Gastroesophageal sphincter (tissue), 4 donors: ENCODE data around the gene ARHGEF16. TPM values are rescaled to one million over a fixed set of nuclear protein-coding genes. Genes with fewer than 3 reads are reported as not detected.

ENCODE experiments used
- ATAC-seq: fragments of 150-250 bp; one replicate; pipeline ENCODE4 v1.9.1; 2016; ENCODE audit warnings: mild to moderate bottlenecking, moderate library complexity
- H3K27ac ChIP-seq, 4 donors: fragments of 200-600 bp; sonication (generic) in 3 of 4; 1 replicate in 3 of 4; 2 replicates in 1 of 4; pipeline ENCODE4 v1.5.1; 2016 to 2019
- H3K27me3 ChIP-seq: fragments of 200-600 bp; sonication (generic); one replicate; pipeline ENCODE4 v1.5.1; 2019
- H3K36me3 ChIP-seq, 2 donors: fragments of 200-600 bp; sonication (generic); one replicate each; pipeline ENCODE4 v1.5.1; 2019; ENCODE audit warnings: control low read depth in 1 of 2
- H3K4me1 ChIP-seq, 3 donors: fragments of 200-600 bp; sonication (generic); 1 replicate in 2 of 3; 2 replicates in 1 of 3; pipeline ENCODE4 v1.5.1; 2016 to 2019; ENCODE audit warnings: control low read depth in 2 of 3
- H3K4me3 ChIP-seq, 2 donors: fragments of 200-600 bp; sonication (generic); one replicate each; pipeline ENCODE4 v1.5.1; 2019; ENCODE audit warnings: mild to moderate bottlenecking in 1 of 2, moderate library complexity in 1 of 2
- H3K9me3 ChIP-seq, 3 donors: fragments of 200-600 bp; sonication (generic); one replicate each; pipeline ENCODE4 v1.5.1; 2017 to 2019; ENCODE audit warnings: control low read depth in 2 of 3
- EP300 ChIP-seq: sonication (generic); formaldehyde crosslinking; IDR thresholded peaks from one replicate; pipeline ENCODE4 v1.6.1; 2017; ENCODE audit warnings: antibody characterized with exemption, mild to moderate bottlenecking
- POLR2A ChIP-seq, 2 donors: fragments of 450-650 bp; IDR thresholded peaks; one replicate each; pipeline ENCODE4 v1.6.1; 2017; ENCODE audit warnings: antibody characterized with exemption in 2 of 2, mild to moderate bottlenecking in 2 of 2, moderate library complexity in 1 of 2
- POLR2AphosphoS5 ChIP-seq: sonication (generic); formaldehyde crosslinking; IDR thresholded peaks from one replicate; pipeline ENCODE4 v1.6.1; 2017; ENCODE audit warnings: antibody characterized with exemption
- WGBS, 2 donors: methylation state at CpG; one replicate each; pipeline ENCODE4 v1.1.5; 2018; ENCODE audit warnings: low coverage in 1 of 2; 5-methylcytosine and 5-hydroxymethylcytosine counted together
- total RNA-seq, 4 donors: library from RNA; depleted of rRNA; stranded (reverse); fragments of >200 nt; gene quantifications; one replicate each; pipeline ENCODE4 v1.1.0, GENCODE V29; 2016
- TF ChIP-seq, protein P1 (sequence below), 4 experiments: fragments of 200-600 bp in 2 of 4; fragments of 450-650 bp in 2 of 4; sonication (generic) in 1 of 4; IDR thresholded peaks; one replicate each; pipeline ENCODE4 v1.5.1; 2017 to 2019; ENCODE audit warnings: antibody characterized with exemption in 4 of 4, mild to moderate bottlenecking in 2 of 4, moderate library complexity in 2 of 4

The ARHGEF16 gene
- total RNA-seq, 4 donors from 2014 or later, result 0.54 to 2.3 (median 0.87) TPM

DNA sequence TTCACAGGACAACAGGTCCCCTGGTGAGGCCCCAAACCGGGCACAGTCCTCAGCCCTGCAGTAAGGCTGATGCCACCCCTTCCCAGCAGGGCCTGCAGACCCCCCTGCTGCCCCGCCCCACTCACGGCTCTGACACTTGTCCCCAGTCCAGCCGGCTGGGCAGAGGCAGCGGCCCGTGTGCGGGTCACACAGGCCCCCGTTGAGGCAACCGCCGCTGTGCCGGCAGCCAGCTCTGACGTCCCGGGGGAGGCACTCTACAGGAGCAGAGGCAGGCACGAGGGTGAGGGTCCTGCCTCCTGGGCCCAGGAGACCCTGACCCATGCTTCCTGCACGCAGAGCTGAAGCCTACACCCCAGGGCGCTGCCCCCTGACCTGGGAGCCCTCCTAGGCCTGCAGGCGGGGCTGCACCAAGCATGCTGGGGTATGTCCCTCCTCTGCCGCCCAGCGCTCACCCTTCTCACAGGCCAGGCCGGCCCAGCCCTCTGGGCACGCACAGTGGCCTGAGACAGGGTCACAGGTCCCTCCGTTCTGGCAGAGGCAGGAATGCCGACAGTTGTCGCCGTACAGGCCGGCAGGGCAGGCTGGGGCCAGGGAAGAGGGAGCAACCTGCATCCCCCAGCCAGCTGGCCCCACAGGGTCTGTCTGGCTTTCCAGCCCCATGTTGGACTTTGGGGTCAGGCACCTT lies 43.9 kb downstream of the ARHGEF16 start:
- TF ChIP-seq POLR2AphosphoS5 (no peak), POLR2A (IDR thresholded peaks at IDR 0.05) (no peak), EP300 (no peak)
- TF ChIP-seq, protein P1, sequence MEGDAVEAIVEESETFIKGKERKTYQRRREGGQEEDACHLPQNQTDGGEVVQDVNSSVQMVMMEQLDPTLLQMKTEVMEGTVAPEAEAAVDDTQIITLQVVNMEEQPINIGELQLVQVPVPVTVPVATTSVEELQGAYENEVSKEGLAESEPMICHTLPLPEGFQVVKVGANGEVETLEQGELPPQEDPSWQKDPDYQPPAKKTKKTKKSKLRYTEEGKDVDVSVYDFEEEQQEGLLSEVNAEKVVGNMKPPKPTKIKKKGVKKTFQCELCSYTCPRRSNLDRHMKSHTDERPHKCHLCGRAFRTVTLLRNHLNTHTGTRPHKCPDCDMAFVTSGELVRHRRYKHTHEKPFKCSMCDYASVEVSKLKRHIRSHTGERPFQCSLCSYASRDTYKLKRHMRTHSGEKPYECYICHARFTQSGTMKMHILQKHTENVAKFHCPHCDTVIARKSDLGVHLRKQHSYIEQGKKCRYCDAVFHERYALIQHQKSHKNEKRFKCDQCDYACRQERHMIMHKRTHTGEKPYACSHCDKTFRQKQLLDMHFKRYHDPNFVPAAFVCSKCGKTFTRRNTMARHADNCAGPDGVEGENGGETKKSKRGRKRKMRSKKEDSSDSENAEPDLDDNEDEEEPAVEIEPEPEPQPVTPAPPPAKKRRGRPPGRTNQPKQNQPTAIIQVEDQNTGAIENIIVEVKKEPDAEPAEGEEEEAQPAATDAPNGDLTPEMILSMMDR (IDR thresholded peaks at IDR 0.05), result no peak
- Histone ChIP-seq H3K27me3 (no peaks in the 10 kb centered on the region), H3K9me3 (no peaks in the 10 kb centered on the region), H3K36me3 (peaks cover 0 to 25% of the 10 kb centered on the region in 2 donors), H3K4me1 (no peaks in the 10 kb centered on the region), H3K4me3 (no peak overlapping the region), H3K27ac (no peak overlapping the region)
- 100% methylated on average over 4 of the region's 26 CpGs; no CpG with 5 or more reads in 1 of the 2 donors for WGBS, 2 donors
- no peak for ATAC-seq

- Histone ChIP-seq H3K36me3 (peaks cover 0 to 24% of the 10 kb centered on the region in 2 donors), H3K27me3 (no peaks in the 10 kb centered on the region), H3K9me3 (no peaks in the 10 kb centered on the region), H3K27ac (no peak overlapping the region), H3K4me1 (no peaks in the 10 kb centered on the region), H3K4me3 (no peak overlapping the region)
- no peak for ATAC-seq
- TF ChIP-seq EP300 (no peak), POLR2AphosphoS5 (no peak), POLR2A (IDR thresholded peaks at IDR 0.05) (no peak)
- TF ChIP-seq, protein P1 (IDR thresholded peaks at IDR 0.05), result no peak
- 93% methylated on average over 3 of the region's 8 CpGs; no CpG with 5 or more reads in 1 of the 2 donors for WGBS, 2 donors
Measured at GRCh38 chr1:3498986-3499385, 44.5 kb downstream of the ARHGEF16 start.

DNA sequence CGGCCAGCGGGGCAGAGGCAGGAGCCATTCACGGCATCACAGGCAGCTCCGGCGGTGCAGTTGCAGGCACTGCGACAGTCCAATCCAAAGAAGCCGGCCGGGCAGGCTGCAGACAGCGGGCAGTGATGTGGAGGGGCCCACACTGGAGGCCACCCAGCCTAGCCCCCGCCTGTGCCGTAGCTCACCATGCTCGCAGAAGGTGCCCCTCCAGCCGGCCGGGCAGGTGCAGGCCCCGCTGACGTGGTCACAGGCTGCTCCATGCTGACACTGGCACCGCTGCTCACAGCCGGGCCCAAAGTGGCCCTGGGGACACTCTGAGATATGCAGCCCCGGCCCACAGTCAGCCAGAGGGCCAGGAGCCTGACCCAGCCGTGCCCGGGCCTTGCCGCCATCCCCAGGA lies 45.1 kb downstream of the ARHGEF16 start:
- Histone ChIP-seq H3K36me3 (peaks cover 0 to 19% of the 10 kb centered on the region in 2 donors), H3K27ac (no peak overlapping the region), H3K4me3 (no peak overlapping the region), H3K4me1 (peaks cover 0 to 3% (median 0%) of the 10 kb centered on the region in 3 donors), H3K9me3 (no peaks in the 10 kb centered on the region), H3K27me3 (no peaks in the 10 kb centered on the region)
- no peak for TF ChIP-seq POLR2A (IDR thresholded peaks at IDR 0.05)
- TF ChIP-seq POLR2AphosphoS5, result no peak
- TF ChIP-seq, protein P1 (IDR thresholded peaks at IDR 0.05), result no peak
- TF ChIP-seq EP300, result no peak
- ATAC-seq, result no peak
- WGBS, 2 donors, result no CpG with 5 or more reads among the region's 22 CpGs

- peaks cover 0 to 19% of the 10 kb centered on the region in 2 donors for H3K36me3 ChIP-seq
- H3K9me3 ChIP-seq, result no peaks in the 10 kb centered on the region
- no peaks in the 10 kb centered on the region for H3K27me3 ChIP-seq
- TF ChIP-seq EP300, result no peak
- TF ChIP-seq POLR2A (IDR thresholded peaks at IDR 0.05), result no peak
- TF ChIP-seq, protein P1 (IDR thresholded peaks at IDR 0.05), result no peak
- TF ChIP-seq POLR2AphosphoS5, result no peak
- 20 to 88% methylated on average over 1 to 12 of the region's 32 CpGs for WGBS, 2 donors
- H3K27ac ChIP-seq, result no peak overlapping the region
- ATAC-seq, result no peak
- H3K4me3 ChIP-seq, result no peak overlapping the region
- H3K4me1 ChIP-seq, result peaks cover 0 to 10% (median 0%) of the 10 kb centered on the region in 3 donors
Measured at GRCh38 chr1:3500265-3500835, 45.9 kb downstream of the ARHGEF16 start.

- no peak for ATAC-seq
- Histone ChIP-seq H3K4me3 (no peak overlapping the region), H3K36me3 (peaks cover 0 to 19% of the 10 kb centered on the region in 2 donors), H3K27me3 (no peaks in the 10 kb centered on the region), H3K27ac (no peak overlapping the region), H3K9me3 (no peaks in the 10 kb centered on the region), H3K4me1 (peaks cover 0 to 11% (median 0%) of the 10 kb centered on the region in 3 donors)
- TF ChIP-seq POLR2A (IDR thresholded peaks at IDR 0.05) (no peak), EP300 (no peak), POLR2AphosphoS5 (no peak)
- TF ChIP-seq, protein P1 (IDR thresholded peaks at IDR 0.05), result no peak
- no CpG with 5 or more reads among the region's 17 CpGs for WGBS, 2 donors
Measured at GRCh38 chr1:3501437-3501836, 47.0 kb downstream of the ARHGEF16 start.
